ENCODE measurements around the gene PSMB7.

PSMB7 gene

DNA sequence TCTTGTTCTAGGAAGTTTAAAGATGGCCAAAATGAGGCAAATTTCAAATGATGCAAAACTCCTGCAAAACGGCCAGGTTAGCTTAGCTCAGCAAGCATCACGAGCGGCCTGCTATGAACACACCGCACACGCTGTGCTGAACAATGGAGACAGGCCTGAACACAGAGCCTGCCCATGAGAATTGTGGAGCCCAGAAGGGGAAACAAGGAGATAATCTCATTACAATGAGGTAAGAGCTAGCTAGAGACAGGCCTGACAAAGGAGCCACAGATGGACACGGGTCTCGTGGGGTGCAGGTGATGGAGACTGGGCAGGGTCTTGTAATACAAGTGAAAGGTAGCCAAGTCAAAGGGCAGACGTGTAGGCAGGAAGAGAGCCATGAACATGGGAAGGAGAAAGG lies 50.2 kb downstream of the PSMB7 start:
- Histone ChIP-seq H3K9me3 (ENCODE audit: control insufficient read depth, insufficient read depth, low read depth, low read length) (no peaks in the 10 kb centered on the region), H3K27ac (ENCODE audit: low read depth, low read length) (no peak overlapping the region), H3K9ac (ENCODE audit: low read length) (no peak overlapping the region), H3K4me1 (ENCODE audit: control insufficient read depth, insufficient read depth, low read length) (peaks cover 5% of the 10 kb centered on the region; the same call in 1 of the 2 replicates), H3K27me3 (ENCODE audit: control insufficient read depth, insufficient read depth, low read length) (no peaks in the 10 kb centered on the region), H3K36me3 (ENCODE audit: control insufficient read depth, insufficient read depth, low read length) (0 out of 2 replicates have a peak, but pooled peaks cover 4% of the 10 kb centered on the region), H3K4me3 (ENCODE audit: low read depth, low read length) (no peak overlapping the region)

DNA sequence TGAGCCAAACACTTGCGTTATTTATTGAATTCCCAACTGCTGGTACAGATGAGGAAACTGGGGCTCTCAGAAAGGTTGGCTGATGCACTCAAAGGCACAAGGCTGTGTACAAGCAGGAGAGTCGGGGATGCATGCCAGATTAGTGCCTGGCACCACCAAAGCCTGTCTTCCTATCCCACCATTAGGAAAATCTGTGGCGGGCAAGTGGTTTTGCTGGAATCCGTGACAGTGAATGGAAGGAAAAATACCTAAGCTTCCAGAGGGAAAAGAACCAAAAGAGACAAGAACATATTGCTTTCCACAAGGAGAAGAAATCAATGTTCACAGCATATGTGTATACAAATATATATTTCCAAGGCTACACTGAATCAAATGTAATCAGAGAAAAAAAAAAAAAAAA lies 51.1 kb downstream of the PSMB7 start:
- Histone ChIP-seq H3K36me3 (ENCODE audit: control insufficient read depth, insufficient read depth, low read length) (0 out of 2 replicates have a peak, but pooled peaks cover 4% of the 10 kb centered on the region), H3K27me3 (ENCODE audit: control insufficient read depth, insufficient read depth, low read length) (no peaks in the 10 kb centered on the region), H3K4me1 (ENCODE audit: control insufficient read depth, insufficient read depth, low read length) (no peaks in the 10 kb centered on the region), H3K27ac (ENCODE audit: low read depth, low read length) (no peak overlapping the region), H3K9ac (ENCODE audit: low read length) (no peak overlapping the region), H3K4me3 (ENCODE audit: low read depth, low read length) (no peak overlapping the region), H3K9me3 (ENCODE audit: control insufficient read depth, insufficient read depth, low read depth, low read length) (no peaks in the 10 kb centered on the region)

DNA sequence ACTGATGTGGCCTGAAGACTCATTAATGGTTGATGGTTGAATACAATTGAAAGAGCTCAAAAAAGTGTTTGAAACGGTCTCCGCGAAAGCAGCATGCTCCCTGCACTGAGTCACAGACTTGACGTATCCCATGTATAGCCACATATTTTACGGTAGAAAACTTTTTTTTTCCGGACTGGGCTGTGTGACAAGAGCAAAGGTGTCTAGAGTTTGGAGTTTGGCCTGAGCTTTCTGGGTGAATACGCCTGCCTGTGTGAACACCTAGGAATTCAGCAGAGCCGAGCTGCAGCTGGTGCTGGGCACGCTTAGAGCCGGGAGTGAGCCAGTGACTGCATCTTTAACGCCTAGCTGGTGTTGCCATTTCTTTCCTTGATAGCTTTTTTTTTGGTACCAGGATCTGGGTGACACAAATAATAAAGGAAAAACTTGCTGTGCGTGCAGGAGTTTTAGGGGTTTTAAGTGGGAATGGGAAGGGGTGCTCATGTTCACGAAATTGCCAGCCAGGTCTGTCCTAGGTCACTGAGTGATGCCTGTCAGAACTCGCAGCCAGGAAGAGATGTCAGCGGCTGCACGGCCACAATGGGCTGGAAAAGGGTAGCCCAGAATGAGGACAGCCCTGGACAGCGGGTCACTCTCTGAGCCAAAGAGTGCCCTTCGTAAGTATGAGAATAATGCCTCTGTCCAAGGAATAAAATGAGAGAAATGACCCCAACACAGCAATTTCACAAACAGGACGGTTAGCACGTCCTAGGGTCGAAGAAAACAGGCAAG lies 51.7 kb downstream of the PSMB7 start:
- Histone ChIP-seq H3K27me3 (ENCODE audit: control insufficient read depth, insufficient read depth, low read length) (no peaks in the 10 kb centered on the region), H3K36me3 (ENCODE audit: control insufficient read depth, insufficient read depth, low read length) (0 out of 2 replicates have a peak, but pooled peaks cover 4% of the 10 kb centered on the region), H3K4me3 (ENCODE audit: low read depth, low read length) (no peak overlapping the region), H3K4me1 (ENCODE audit: control insufficient read depth, insufficient read depth, low read length) (no peaks in the 10 kb centered on the region), H3K9me3 (ENCODE audit: control insufficient read depth, insufficient read depth, low read depth, low read length) (no peaks in the 10 kb centered on the region), H3K9ac (ENCODE audit: low read length) (no peak overlapping the region), H3K27ac (ENCODE audit: low read depth, low read length) (no peak overlapping the region)

DNA sequence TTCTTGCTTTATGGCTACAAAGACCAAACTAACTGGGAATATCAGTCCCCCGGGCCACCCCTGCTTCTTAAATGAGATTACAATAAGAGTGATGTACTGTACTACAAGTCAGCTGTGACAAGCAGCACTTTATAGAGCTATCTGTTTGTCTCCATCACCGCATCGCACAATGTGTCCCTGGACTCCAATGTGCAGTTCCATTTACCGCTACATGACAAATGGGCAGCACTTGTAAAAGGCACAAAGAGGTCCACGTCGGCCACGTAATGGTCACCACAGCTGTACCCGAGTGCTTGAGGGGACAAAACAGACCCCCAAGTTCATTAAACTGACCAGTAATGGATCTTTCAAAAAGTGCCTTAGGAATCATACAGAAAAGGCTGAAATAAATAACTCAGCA lies 54.1 kb downstream of the PSMB7 start:
- no peaks in the 10 kb centered on the region for H3K9me3 ChIP-seq (ENCODE audit: control insufficient read depth, insufficient read depth, low read depth, low read length)
- H3K9ac ChIP-seq (ENCODE audit: low read length), result no peak overlapping the region
- no peak overlapping the region for H3K4me3 ChIP-seq (ENCODE audit: low read depth, low read length)
- H3K4me1 ChIP-seq (ENCODE audit: control insufficient read depth, insufficient read depth, low read length), result peaks cover 4% of the 10 kb centered on the region; the same call in 1 of the 2 replicates
- no peaks in the 10 kb centered on the region for H3K27me3 ChIP-seq (ENCODE audit: control insufficient read depth, insufficient read depth, low read length)
- H3K36me3 ChIP-seq (ENCODE audit: control insufficient read depth, insufficient read depth, low read length), result peaks cover 8% of the 10 kb centered on the region
- H3K27ac ChIP-seq (ENCODE audit: low read depth, low read length), result no peak overlapping the region

DNA sequence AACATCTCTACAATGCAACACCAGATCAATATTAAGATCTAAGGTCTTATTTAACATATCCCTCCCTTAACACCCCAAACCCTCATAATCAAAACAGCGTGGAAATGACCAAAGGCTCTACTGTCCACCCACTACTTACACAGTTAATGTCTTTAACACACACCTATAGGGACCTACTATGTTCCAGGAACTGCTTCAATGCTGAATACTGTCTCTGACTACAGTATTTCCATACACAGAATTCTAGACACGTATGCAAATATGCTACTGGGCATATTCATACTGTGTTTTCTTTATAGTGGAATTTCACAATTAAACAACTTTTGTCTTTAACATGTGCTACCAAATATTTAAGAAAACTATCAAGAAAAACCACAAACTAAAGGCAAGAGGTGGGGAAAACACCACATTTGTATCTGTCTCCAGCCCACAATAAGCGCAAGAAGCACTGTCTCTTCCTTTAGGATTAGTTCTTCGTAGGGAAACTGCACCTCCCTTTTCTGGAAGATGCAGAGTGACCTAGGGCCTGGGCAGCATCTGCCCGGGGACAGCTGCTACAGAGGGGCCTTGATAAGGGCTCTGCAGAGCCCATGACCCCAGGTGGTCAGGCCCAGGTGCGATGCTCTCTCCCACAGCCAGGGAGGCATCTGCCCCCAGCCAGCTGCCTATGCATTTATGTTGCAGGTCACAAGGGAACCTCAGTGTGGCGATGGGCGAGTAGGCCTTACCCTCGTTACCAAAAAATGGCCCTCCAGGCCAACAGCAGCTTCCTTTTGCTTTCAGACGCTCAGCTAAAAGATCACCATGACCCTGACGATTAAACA lies 55.2 kb downstream of the PSMB7 start:
- no peak overlapping the region for H3K9ac ChIP-seq (ENCODE audit: low read length)
- no peaks in the 10 kb centered on the region for H3K9me3 ChIP-seq (ENCODE audit: control insufficient read depth, insufficient read depth, low read depth, low read length)
- peaks cover 4% of the 10 kb centered on the region; the same call in 1 of the 2 replicates for H3K4me1 ChIP-seq (ENCODE audit: control insufficient read depth, insufficient read depth, low read length)
- H3K27ac ChIP-seq (ENCODE audit: low read depth, low read length), result no peak overlapping the region
- no peak overlapping the region for H3K4me3 ChIP-seq (ENCODE audit: low read depth, low read length)
- no peaks in the 10 kb centered on the region for H3K27me3 ChIP-seq (ENCODE audit: control insufficient read depth, insufficient read depth, low read length)
- peaks cover 17% of the 10 kb centered on the region for H3K36me3 ChIP-seq (ENCODE audit: control insufficient read depth, insufficient read depth, low read length)

DNA sequence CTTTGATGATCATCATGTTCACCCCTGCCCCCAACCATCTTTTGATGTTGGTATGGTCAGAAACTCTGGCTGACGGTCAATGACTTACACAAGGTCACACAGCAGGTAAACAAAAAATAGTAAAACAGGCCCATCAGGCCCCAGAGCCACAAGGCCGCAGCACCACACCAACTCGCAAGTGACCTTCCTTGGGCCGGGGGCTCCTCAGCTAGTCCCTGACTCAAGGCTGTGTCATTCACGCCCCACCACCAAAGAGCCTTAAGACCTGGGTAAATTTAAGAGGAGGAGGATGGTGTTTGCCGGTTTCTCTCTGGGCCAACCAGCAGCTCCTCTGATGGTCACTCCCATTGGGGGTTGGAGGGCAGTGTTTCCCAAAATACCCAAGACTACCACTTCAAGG lies 55.8 kb downstream of the PSMB7 start:
- Histone ChIP-seq H3K9ac (ENCODE audit: low read length) (no peak overlapping the region), H3K27ac (ENCODE audit: low read depth, low read length) (no peak overlapping the region), H3K9me3 (ENCODE audit: control insufficient read depth, insufficient read depth, low read depth, low read length) (no peaks in the 10 kb centered on the region), H3K36me3 (ENCODE audit: control insufficient read depth, insufficient read depth, low read length) (peaks cover 23% of the 10 kb centered on the region), H3K4me1 (ENCODE audit: control insufficient read depth, insufficient read depth, low read length) (peaks cover 4% of the 10 kb centered on the region; the same call in 1 of the 2 replicates), H3K27me3 (ENCODE audit: control insufficient read depth, insufficient read depth, low read length) (no peaks in the 10 kb centered on the region), H3K4me3 (ENCODE audit: low read depth, low read length) (no peak overlapping the region)

DNA sequence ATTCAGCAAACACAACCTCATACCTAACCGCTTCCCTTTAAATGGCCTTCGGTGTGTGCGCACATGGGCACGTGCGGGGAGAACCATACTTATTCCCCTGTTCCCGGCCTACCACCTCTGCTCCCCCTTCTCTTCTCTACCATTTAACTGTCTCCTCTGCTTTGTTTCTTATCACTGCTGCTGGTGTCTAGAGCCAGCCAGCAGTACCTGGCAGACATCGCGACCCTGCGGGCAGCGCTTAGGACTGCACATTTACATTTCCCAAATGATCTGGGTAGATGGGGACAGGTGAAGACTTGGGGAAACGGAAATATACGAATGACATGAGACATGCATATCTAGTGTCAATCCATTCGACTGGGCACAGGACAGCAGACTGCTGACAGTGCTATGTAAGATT lies 56.6 kb downstream of the PSMB7 start:
- H3K9ac ChIP-seq (ENCODE audit: low read length), result no peak overlapping the region
- no peak overlapping the region for H3K27ac ChIP-seq (ENCODE audit: low read depth, low read length)
- H3K36me3 ChIP-seq (ENCODE audit: control insufficient read depth, insufficient read depth, low read length), result peaks cover 31% of the 10 kb centered on the region
- H3K27me3 ChIP-seq (ENCODE audit: control insufficient read depth, insufficient read depth, low read length), result no peaks in the 10 kb centered on the region
- H3K4me3 ChIP-seq (ENCODE audit: low read depth, low read length), result no peak overlapping the region
- H3K9me3 ChIP-seq (ENCODE audit: control insufficient read depth, insufficient read depth, low read depth, low read length), result no peaks in the 10 kb centered on the region
- peaks cover 4% of the 10 kb centered on the region; the same call in 1 of the 2 replicates for H3K4me1 ChIP-seq (ENCODE audit: control insufficient read depth, insufficient read depth, low read length)

DNA sequence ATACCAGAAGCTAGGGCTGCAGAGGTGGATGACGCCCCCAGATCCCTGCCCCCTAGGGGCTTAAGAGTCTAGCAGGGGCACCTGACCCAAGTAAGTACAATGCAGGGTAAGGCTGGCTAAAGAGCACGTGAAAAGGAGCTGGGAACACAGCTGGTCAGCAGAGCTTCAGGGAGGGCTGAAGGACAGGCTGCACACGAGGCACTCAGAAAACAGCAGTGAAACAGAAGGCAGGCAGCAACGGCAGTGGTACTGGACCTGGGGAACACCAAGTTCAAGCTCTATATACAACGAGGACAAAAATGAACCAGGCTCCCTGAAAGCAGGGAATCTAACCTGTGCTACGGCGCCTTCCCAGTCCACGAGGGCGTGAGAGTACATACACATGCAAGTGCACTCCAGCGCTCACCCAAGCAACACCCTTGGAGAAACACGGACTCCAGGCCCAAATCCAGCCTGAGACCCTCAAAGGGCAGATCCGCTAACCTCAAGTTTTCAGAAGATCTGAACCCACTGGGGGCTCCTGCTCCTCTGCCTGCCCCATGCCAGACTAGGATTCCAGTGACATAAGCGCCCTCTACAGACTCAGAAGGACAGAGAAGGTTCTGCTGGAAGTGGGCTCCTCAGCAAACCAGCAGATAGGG lies 57.4 kb downstream of the PSMB7 start:
- Histone ChIP-seq H3K27ac (ENCODE audit: low read depth, low read length) (no peak overlapping the region), H3K4me1 (ENCODE audit: control insufficient read depth, insufficient read depth, low read length) (peaks cover 4% of the 10 kb centered on the region; the same call in 1 of the 2 replicates), H3K4me3 (ENCODE audit: low read depth, low read length) (no peak overlapping the region), H3K27me3 (ENCODE audit: control insufficient read depth, insufficient read depth, low read length) (no peaks in the 10 kb centered on the region), H3K36me3 (ENCODE audit: control insufficient read depth, insufficient read depth, low read length) (peaks cover 38% of the 10 kb centered on the region), H3K9ac (ENCODE audit: low read length) (no peak overlapping the region), H3K9me3 (ENCODE audit: control insufficient read depth, insufficient read depth, low read depth, low read length) (no peaks in the 10 kb centered on the region)

DNA sequence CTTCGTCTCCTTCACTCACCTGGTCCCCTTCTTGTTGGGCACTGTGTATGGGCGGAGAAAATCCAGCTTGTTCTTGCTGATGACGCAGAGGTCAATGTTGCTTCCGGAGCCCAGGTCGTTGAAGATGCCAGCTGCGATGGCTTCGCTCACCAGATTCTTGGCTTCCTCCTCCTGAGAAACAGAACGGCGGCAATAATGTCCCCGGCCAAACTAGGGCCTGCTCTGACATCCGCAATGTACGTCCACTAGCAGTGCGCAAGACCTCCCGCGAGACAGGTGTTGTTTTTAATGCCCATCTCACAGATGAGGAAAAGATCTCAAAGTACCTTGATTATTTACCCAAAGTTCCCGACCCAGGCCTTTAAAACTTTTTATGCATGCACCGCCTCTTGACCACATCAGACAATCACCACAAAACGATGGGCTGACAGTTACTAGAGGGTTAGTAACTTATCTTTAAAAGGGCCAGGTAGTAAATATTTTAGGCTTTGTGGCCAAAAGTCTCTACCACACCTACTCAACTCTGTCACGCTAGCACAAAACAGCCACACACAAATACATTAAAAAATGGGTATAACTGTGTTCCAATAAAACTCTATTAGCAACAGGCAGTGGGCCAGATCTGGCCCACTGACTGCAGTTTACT lies 58.4 kb downstream of the PSMB7 start:
- Histone ChIP-seq H3K27ac (ENCODE audit: low read depth, low read length) (no peak overlapping the region), H3K36me3 (ENCODE audit: control insufficient read depth, insufficient read depth, low read length) (peaks cover 48% of the 10 kb centered on the region), H3K27me3 (ENCODE audit: control insufficient read depth, insufficient read depth, low read length) (no peaks in the 10 kb centered on the region), H3K4me1 (ENCODE audit: control insufficient read depth, insufficient read depth, low read length) (peaks cover 4% of the 10 kb centered on the region; the same call in 1 of the 2 replicates), H3K4me3 (ENCODE audit: low read depth, low read length) (no peak overlapping the region), H3K9ac (ENCODE audit: low read length) (no peak overlapping the region), H3K9me3 (ENCODE audit: control insufficient read depth, insufficient read depth, low read depth, low read length) (no peaks in the 10 kb centered on the region)

DNA sequence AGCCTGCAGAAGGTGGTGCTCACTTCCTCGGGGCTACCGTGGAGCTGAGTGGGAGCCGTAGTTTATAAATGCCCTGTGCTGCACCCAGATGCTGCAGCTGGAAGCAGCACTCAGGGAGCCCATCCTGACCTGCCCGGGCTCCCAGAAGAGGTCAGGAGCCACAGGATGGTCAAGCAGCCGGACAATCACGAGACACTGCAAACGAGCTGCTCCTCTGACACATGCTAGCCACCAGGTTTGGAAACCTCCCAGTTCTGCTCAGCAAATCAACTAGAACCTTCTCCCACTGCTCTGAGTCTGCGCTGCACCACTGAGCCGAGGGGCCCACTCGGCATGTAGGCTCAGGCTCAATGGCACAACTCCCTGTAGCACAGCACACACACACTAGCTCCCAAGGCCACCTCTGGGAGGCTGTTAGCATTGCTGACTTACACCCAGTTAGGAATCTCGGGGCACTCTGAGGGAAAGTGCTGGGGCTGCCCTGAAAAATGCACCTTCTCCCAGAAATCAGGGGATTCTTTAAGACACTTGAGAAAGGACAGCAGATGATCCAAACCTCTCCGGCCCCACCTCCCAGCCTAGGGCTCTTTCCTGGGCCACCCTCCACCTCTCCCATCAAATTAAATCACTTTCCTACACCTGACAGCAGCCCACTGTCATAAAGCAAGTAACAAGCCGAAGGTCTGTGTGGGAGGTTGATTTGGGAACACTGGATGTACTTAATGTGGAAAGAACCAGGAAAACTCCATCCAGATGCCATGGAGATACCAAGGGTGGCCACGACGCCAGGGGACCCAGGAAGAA lies 59.1 kb downstream of the PSMB7 start:
- H3K4me3 ChIP-seq (ENCODE audit: low read depth, low read length), result no peak overlapping the region
- peaks cover 55% of the 10 kb centered on the region for H3K36me3 ChIP-seq (ENCODE audit: control insufficient read depth, insufficient read depth, low read length)
- H3K9me3 ChIP-seq (ENCODE audit: control insufficient read depth, insufficient read depth, low read depth, low read length), result no peaks in the 10 kb centered on the region
- H3K27me3 ChIP-seq (ENCODE audit: control insufficient read depth, insufficient read depth, low read length), result no peaks in the 10 kb centered on the region
- H3K4me1 ChIP-seq (ENCODE audit: control insufficient read depth, insufficient read depth, low read length), result peaks cover 4% of the 10 kb centered on the region; the same call in 1 of the 2 replicates
- no peak overlapping the region for H3K27ac ChIP-seq (ENCODE audit: low read depth, low read length)
- H3K9ac ChIP-seq (ENCODE audit: low read length), result no peak overlapping the region
